ENCODE results near the gene TSHZ1.

DNA sequence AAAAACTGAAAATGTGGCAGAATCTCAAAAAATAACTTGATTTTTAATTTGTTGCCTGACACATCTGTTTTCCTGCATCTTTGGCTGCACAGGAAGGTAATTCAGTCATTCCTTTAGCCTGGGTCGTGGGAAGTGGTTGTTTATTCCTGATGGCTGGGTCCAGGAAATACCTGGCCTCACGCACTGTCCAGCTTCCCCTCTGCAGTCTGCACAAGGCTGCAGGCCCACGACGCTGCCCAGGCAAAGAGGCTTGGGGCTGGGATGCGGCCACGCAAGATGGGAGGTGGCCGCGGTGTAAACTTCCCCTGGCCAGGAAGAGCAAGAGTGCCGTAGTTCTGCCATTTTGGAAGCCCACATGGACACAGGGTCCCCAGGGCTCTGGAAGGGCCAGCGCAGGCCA is 28.2 kb downstream of the TSHZ1 start:
- TF ChIP-seq POLR2AphosphoS5 (IDR thresholded peaks at IDR 0.05; ENCODE audit: low read depth, low read length) = no peak
- no peak for TF ChIP-seq CTCF (IDR thresholded peaks at IDR 0.05)
- TF ChIP-seq MXI1 (IDR thresholded peaks at IDR 0.05; ENCODE audit: low read depth, low read length) = no peak
- TF ChIP-seq SIN3A (IDR thresholded peaks at IDR 0.05; ENCODE audit: borderline replicate concordance, low read depth, low read length) = no peak
- TF ChIP-seq RFX5 (IDR thresholded peaks at IDR 0.05; ENCODE audit: low read length) = no peak
- TF ChIP-seq YY1 (IDR thresholded peaks at IDR 0.05; ENCODE audit: low read depth) = no peak
- TF ChIP-seq REST (IDR thresholded peaks at IDR 0.05; ENCODE audit: low read depth, low read length) = no peak
- no peak for TF ChIP-seq ELF1 (IDR thresholded peaks at IDR 0.05)
- no peak for TF ChIP-seq NFIC (IDR thresholded peaks at IDR 0.05; ENCODE audit: borderline replicate concordance)
- TF ChIP-seq, protein P1, sequence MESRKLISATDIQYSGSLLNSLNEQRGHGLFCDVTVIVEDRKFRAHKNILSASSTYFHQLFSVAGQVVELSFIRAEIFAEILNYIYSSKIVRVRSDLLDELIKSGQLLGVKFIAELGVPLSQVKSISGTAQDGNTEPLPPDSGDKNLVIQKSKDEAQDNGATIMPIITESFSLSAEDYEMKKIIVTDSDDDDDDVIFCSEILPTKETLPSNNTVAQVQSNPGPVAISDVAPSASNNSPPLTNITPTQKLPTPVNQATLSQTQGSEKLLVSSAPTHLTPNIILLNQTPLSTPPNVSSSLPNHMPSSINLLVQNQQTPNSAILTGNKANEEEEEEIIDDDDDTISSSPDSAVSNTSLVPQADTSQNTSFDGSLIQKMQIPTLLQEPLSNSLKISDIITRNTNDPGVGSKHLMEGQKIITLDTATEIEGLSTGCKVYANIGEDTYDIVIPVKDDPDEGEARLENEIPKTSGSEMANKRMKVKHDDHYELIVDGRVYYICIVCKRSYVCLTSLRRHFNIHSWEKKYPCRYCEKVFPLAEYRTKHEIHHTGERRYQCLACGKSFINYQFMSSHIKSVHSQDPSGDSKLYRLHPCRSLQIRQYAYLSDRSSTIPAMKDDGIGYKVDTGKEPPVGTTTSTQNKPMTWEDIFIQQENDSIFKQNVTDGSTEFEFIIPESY (IDR thresholded peaks at IDR 0.05; ENCODE audit: borderline replicate concordance, low read depth) = no peak
- no peak for TF ChIP-seq TCF12 (IDR thresholded peaks at IDR 0.05)
- no peak for TF ChIP-seq EZH2phosphoT487 (IDR thresholded peaks at IDR 0.05; ENCODE audit: borderline replicate concordance, low read depth)
- no peak for TF ChIP-seq EP300 (IDR thresholded peaks at IDR 0.05; ENCODE audit: borderline replicate concordance in 1 of 2, low read depth in 1 of 2, low read length in 1 of 2)
- TF ChIP-seq, protein P2, sequence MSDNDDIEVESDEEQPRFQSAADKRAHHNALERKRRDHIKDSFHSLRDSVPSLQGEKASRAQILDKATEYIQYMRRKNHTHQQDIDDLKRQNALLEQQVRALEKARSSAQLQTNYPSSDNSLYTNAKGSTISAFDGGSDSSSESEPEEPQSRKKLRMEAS (IDR thresholded peaks at IDR 0.05; ENCODE audit: low read depth) = no peak

All from SK-N-SH (cell line).